H1 (cell line): ENCODE measurements around the gene KLRC2. TPM values are rescaled to one million over a fixed set of nuclear protein-coding genes. Genes with fewer than 3 reads are reported as not detected.

Experiments
- CTCF ChIA-PET: fragments of 300-600 bp; sonication (Branson Sonifier 250); formaldehyde crosslinking; loops from one replicate; lab custom pipeline; 2021; ENCODE audit not compliant: partially characterized antibody; lab: Charles Lee
- POLR2A ChIA-PET: fragments of 300-600 bp; sonication (Branson Sonifier 250); formaldehyde crosslinking; loops from one replicate; lab custom pipeline; 2021; ENCODE audit warnings: inconsistent platforms; ENCODE audit not compliant: partially characterized antibody; lab: Charles Lee
- DNase-seq, 2 experiments: peaks; one replicate each; pipeline versions ENCODE4 v3.0.0 to v3.0.0-alpha.2; 2010 to 2022; ENCODE audit warnings: low spot score in 2 of 2, low read depth in 1 of 2, mixed read lengths in 1 of 2
- FAIRE-seq: peaks from 2 replicates; lab custom pipeline; 2011; peaks lifted over from hg19 to GRCh38; lab: Jason Lieb, UNC
- H2AFZ ChIP-seq: 2 replicates; pipeline ENCODE4 v1.8.1; 2012; ENCODE audit warnings: low read length, inconsistent platforms
- H2AK5ac ChIP-seq: 2 replicates; pipeline ENCODE4 v1.6.1; 2013; ENCODE audit warnings: low read depth, low read length
- H2BK120ac ChIP-seq: replicated peaks from 2 replicates; pipeline ENCODE3; 2013; ENCODE audit warnings: low read depth, low read length, inconsistent platforms
- H2BK12ac ChIP-seq: 2 replicates; pipeline ENCODE4 v1.6.1; 2013; ENCODE audit warnings: low read depth, low read length
- H2BK15ac ChIP-seq: 2 replicates; pipeline ENCODE4 v1.6.1; 2013; ENCODE audit warnings: low read length
- H2BK20ac ChIP-seq: 2 replicates; pipeline ENCODE4 v1.6.1; 2013; ENCODE audit warnings: low read length
- H2BK5ac ChIP-seq: 2 replicates; pipeline ENCODE4 v1.6.1; 2013; ENCODE audit warnings: low read depth, low read length
- H3K14ac ChIP-seq: 2 replicates; pipeline ENCODE4 v1.6.1; 2013; ENCODE audit warnings: inconsistent platforms; ENCODE audit not compliant: insufficient read length
- H3K18ac ChIP-seq: 2 replicates; pipeline ENCODE4 v1.6.1; 2013; ENCODE audit warnings: low read length; ENCODE audit errors: extremely low read depth
- H3K23ac ChIP-seq: 2 replicates; pipeline ENCODE4 v1.6.1; 2013; ENCODE audit warnings: inconsistent platforms; ENCODE audit not compliant: insufficient read length
- H3K23me2 ChIP-seq: 2 replicates; pipeline ENCODE4 v1.6.1; 2013; ENCODE audit warnings: low read depth, low read length
- H3K27ac ChIP-seq: 2 replicates; pipeline ENCODE4 v1.6.1; 2011; ENCODE audit warnings: low read depth, low read length, inconsistent platforms
- H3K27me3 ChIP-seq, 4 experiments: replicated peaks in 1 of 4; 1 replicate in 1 of 4; 2 replicates in 3 of 4; pipeline versions ENCODE4 v1.6.1 to v1.8.1; 2011 to 2013; ENCODE audit warnings: low read length in 3 of 4, mild to moderate bottlenecking in 3 of 4, inconsistent platforms in 2 of 4, mixed read lengths in 2 of 4, moderate library complexity in 1 of 4; ENCODE audit not compliant: control insufficient read depth in 3 of 4, insufficient read depth in 3 of 4; ENCODE audit errors: extremely low read depth in 1 of 4
- H3K36me3 ChIP-seq, 4 experiments: 2 replicates each; pipeline versions ENCODE4 v1.6.1 to v1.8.1; 2011 to 2013; ENCODE audit warnings: mild to moderate bottlenecking in 4 of 4, low read length in 3 of 4, moderate library complexity in 2 of 4, control low read depth in 1 of 4, inconsistent platforms in 1 of 4; ENCODE audit not compliant: insufficient read depth in 4 of 4, control insufficient read depth in 2 of 4
- H3K4ac ChIP-seq: replicated peaks from 2 replicates; pipeline ENCODE3; 2013; ENCODE audit warnings: low read length, low read depth, mixed read lengths, inconsistent platforms; ENCODE audit not compliant: insufficient read length
- H3K4me1 ChIP-seq, 4 experiments: replicated peaks in 1 of 4; 1 replicate in 1 of 4; 2 replicates in 3 of 4; pipeline versions ENCODE4 v1.6.1 to v1.8.1; 2011 to 2013; ENCODE audit warnings: low read length in 3 of 4, inconsistent platforms in 2 of 4, mixed read lengths in 1 of 4; ENCODE audit not compliant: insufficient read depth in 4 of 4, control insufficient read depth in 3 of 4
- H3K4me2 ChIP-seq, 2 experiments: 2 replicates each; pipeline versions ENCODE4 v1.6.1 to v1.8.1; 2011 to 2013; ENCODE audit warnings: low read depth in 2 of 2, low read length in 2 of 2, control low read depth in 1 of 2, inconsistent platforms in 1 of 2, mild to moderate bottlenecking in 1 of 2; ENCODE audit not compliant: insufficient read depth in 1 of 2
- H3K4me3 ChIP-seq, 4 experiments: fragments of 200-600, 300-600 bp in 1 of 4; sonication (generic), shearing (Covaris generic), sonication (Bioruptor Twin) in 1 of 4; 2 replicates each; pipeline versions ENCODE4 v1.5.1 to v1.8.1; 2011 to 2016; ENCODE audit warnings: low read length in 4 of 4, low read depth in 3 of 4, control low read depth in 2 of 4, inconsistent platforms in 2 of 4, mild to moderate bottlenecking in 2 of 4, mixed read lengths in 1 of 4, moderate library complexity in 1 of 4; ENCODE audit not compliant: insufficient read depth in 2 of 4; ENCODE audit errors: extremely low read depth in 1 of 4
- H3K56ac ChIP-seq: replicated peaks from 2 replicates; pipeline ENCODE3; 2013; ENCODE audit warnings: low read depth, mild to moderate bottlenecking, mixed read lengths, low read length, inconsistent platforms; ENCODE audit not compliant: insufficient read length
- H3K79me1 ChIP-seq: 2 replicates; pipeline ENCODE4 v1.6.1; 2013; ENCODE audit warnings: low read depth, low read length, control low read depth
- H3K79me2 ChIP-seq, 2 experiments: 2 replicates each; pipeline versions ENCODE4 v1.6.1 to v1.8.1; 2012 to 2013; ENCODE audit warnings: low read length in 2 of 2, mild to moderate bottlenecking in 2 of 2, inconsistent platforms in 1 of 2; ENCODE audit not compliant: insufficient read depth in 2 of 2, control insufficient read depth in 1 of 2
- H3K9ac ChIP-seq, 4 experiments: replicated peaks in 1 of 4; 1 replicate in 1 of 4; 2 replicates in 3 of 4; pipeline versions ENCODE4 v1.6.1 to v1.8.1; 2011 to 2013; ENCODE audit warnings: low read depth in 3 of 4, low read length in 3 of 4, control low read depth in 2 of 4, mild to moderate bottlenecking in 2 of 4, moderate library complexity in 2 of 4, inconsistent platforms in 1 of 4; ENCODE audit errors: extremely low read depth in 1 of 4
- H3K9me3 ChIP-seq, 2 experiments: 2 replicates each; pipeline versions ENCODE4 v1.6.1 to v1.8.1; 2012 to 2013; ENCODE audit warnings: mild to moderate bottlenecking in 2 of 2, moderate library complexity in 2 of 2, control low read depth in 1 of 2, inconsistent platforms in 1 of 2, low read depth in 1 of 2, low read length in 1 of 2, mixed read lengths in 1 of 2; ENCODE audit not compliant: insufficient read depth in 2 of 2
- H4K20me1 ChIP-seq, 2 experiments: replicated peaks in 1 of 2; 2 replicates each; pipeline versions ENCODE3 to v1.8.1; 2011 to 2013; ENCODE audit warnings: inconsistent platforms in 2 of 2, low read length in 2 of 2, mild to moderate bottlenecking in 1 of 2; ENCODE audit not compliant: insufficient read depth in 2 of 2, control insufficient read depth in 1 of 2
- H4K5ac ChIP-seq: 2 replicates; pipeline ENCODE4 v1.6.1; 2013; ENCODE audit warnings: low read length, low read depth, mixed read lengths, inconsistent platforms; ENCODE audit not compliant: insufficient read length
- H4K8ac ChIP-seq: 2 replicates; pipeline ENCODE4 v1.8.0; 2013; ENCODE audit warnings: mild to moderate bottlenecking, moderate library complexity, low read length, inconsistent platforms; ENCODE audit not compliant: insufficient read depth; ENCODE audit errors: extremely low read depth
- H4K91ac ChIP-seq: replicated peaks from 2 replicates; pipeline ENCODE3; 2013; ENCODE audit warnings: low read length, mixed read lengths, inconsistent platforms; ENCODE audit not compliant: insufficient read length
- ATF3 ChIP-seq: IDR thresholded peaks from 2 replicates; pipeline ENCODE4 v1.6.1; 2011; ENCODE audit warnings: low read depth, mild to moderate bottlenecking, low read length; ENCODE audit not compliant: insufficient read depth
- EP300 ChIP-seq, 2 experiments: IDR thresholded peaks; 1 replicate in 1 of 2; 2 replicates in 1 of 2; pipeline ENCODE4 v1.6.1; 2011 to 2012; ENCODE audit warnings: low read depth in 2 of 2, low read length in 2 of 2, mild to moderate bottlenecking in 2 of 2, borderline replicate concordance in 1 of 2, inconsistent platforms in 1 of 2, moderate library complexity in 1 of 2
- FOSL1 ChIP-seq: IDR thresholded peaks from 2 replicates; pipeline ENCODE4 v1.6.1; 2011; ENCODE audit warnings: mild to moderate bottlenecking, low read depth, low read length, moderate library complexity; ENCODE audit not compliant: insufficient read depth
- JUN ChIP-seq: IDR thresholded peaks from 2 replicates; pipeline ENCODE4 v1.6.1; 2011; ENCODE audit warnings: low read depth, mild to moderate bottlenecking, improper control_type of control experiment, low read length
- PHF8 ChIP-seq: fragments of 200-600 bp; sonication (generic); conservative IDR thresholded peaks from 2 replicates; pipeline ENCODE4 v1.7.1; 2012; ENCODE audit warnings: low read depth, mild to moderate bottlenecking, inconsistent platforms, low read length, moderate library complexity
- POLR2A ChIP-seq, 2 experiments: IDR thresholded peaks; 1 replicate in 1 of 2; 2 replicates in 1 of 2; pipeline ENCODE4 v1.6.1; 2011; ENCODE audit warnings: low read depth in 2 of 2, low read length in 2 of 2, mild to moderate bottlenecking in 2 of 2; ENCODE audit errors: control extremely low read depth in 1 of 2
- POU5F1 ChIP-seq: IDR thresholded peaks from 2 replicates; pipeline ENCODE4 v1.6.1; 2011; ENCODE audit warnings: low read depth, mild to moderate bottlenecking, low read length, moderate library complexity
- SIX5 ChIP-seq: IDR thresholded peaks from 2 replicates; pipeline ENCODE4 v1.6.1; 2011; ENCODE audit warnings: mild to moderate bottlenecking, low read depth, low read length
- SRF ChIP-seq: IDR thresholded peaks from 2 replicates; pipeline ENCODE4 v1.6.1; 2011; ENCODE audit warnings: mild to moderate bottlenecking, low read depth, low read length, moderate library complexity
- WGBS, 2 experiments: shearing (Covaris generic) in 1 of 2; methylation state at CpG; one replicate each; pipeline versions ENCODE4 v1.1.6 to v1.1.7; 2013 to 2015; ENCODE audit warnings: low lambda C conversion rate in 2 of 2, mixed read lengths in 2 of 2, inconsistent platforms in 1 of 2, low coverage in 1 of 2, missing lambda C conversion rate in 1 of 2; ENCODE audit not compliant: insufficient replicate concordance in 2 of 2, insufficient coverage in 1 of 2, insufficient read length in 1 of 2; ENCODE audit errors: extremely low coverage in 1 of 2, missing lambda C conversion rate in 1 of 2; 5-methylcytosine and 5-hydroxymethylcytosine counted together
- polyA plus RNA-seq, 7 experiments: library from polyadenylated mRNA; depleted of rRNA in 3 of 7; stranded (reverse) in 5 of 7; unstranded in 2 of 7; fragments of >200 nt in 5 of 7; fragments of 200-250 nt in 2 of 7; gene quantifications; 1 replicate in 5 of 7; 2 replicates in 1 of 7; 4 replicates in 1 of 7; pipeline versions ENCODE4 v1.2.1 to v1.2.3, GENCODE V29; 2011 to 2013; ENCODE audit warnings: missing spikeins in 2 of 7, mixed read lengths in 2 of 7
- total RNA-seq: library from RNA; stranded (reverse); fragmentation: NEBNext Ultra II Directional; extraction: Animal tissue kit (Norgen Biotek cat#: 25700); gene quantifications from 2 replicates; pipeline ENCODE4 v1.2.1, GENCODE V29; 2021
- TF ChIP-seq, protein P1 (sequence below): IDR thresholded peaks from 2 replicates; pipeline ENCODE4 v1.6.1; 2012; ENCODE audit warnings: inconsistent platforms
- TF ChIP-seq, protein P2 (sequence below), 3 experiments: IDR thresholded peaks; 1 replicate in 2 of 3; 2 replicates in 1 of 3; pipeline versions ENCODE4 v1.5.1 to v1.6.1; 2011; ENCODE audit warnings: low read length in 3 of 3, mild to moderate bottlenecking in 3 of 3, inconsistent platforms in 2 of 3, low read depth in 1 of 3, moderate library complexity in 1 of 3; ENCODE audit not compliant: insufficient read depth in 1 of 3; ENCODE audit errors: control extremely low read depth in 1 of 3

Gene KLRC2
- total and polyA plus RNA-seq, 2 of the 8 experiments (the other 6 are each of a cell fraction or from before 2014, with no cell fraction given): not detected

DNA sequence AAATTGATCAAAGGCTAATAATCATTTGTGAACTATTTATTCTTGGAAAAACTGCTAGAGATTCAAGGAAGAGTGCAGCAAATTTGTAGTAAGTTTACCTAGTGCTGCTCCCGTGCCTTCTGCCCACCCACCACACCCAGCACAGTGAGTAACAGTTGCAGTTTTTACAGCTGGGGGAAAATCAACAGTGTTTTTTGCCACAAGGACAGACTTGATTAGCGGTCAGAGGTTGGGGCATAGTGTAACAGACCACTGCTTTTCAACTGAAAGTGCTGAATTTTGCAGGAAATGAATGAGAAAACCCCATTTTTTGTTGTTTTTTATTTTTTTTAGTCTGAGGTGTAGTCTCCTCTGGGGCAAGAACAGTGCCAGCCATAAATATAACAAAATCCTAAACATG lies 38.5 kb downstream of the KLRC2 start:
- H3K27ac ChIP-seq: no peak overlapping the region
- ChIA-PET CTCF (interaction anchor here (0.8 kb wide), 1 partner anchor 11 kb away, joined by 3 read pairs; no protein-coding TSS in a partner anchor), POLR2A (no interaction called here)
- H4K20me1 ChIP-seq: no peaks in the 10 kb centered on the region
- H3K79me2 ChIP-seq: no peaks in the 10 kb centered on the region
- H4K8ac ChIP-seq: no peak overlapping the region
- H2BK5ac ChIP-seq: no peak overlapping the region
- DNase-seq (no peak), FAIRE-seq (no peak)
- no peaks in the 10 kb centered on the region for H3K4me1 ChIP-seq
- no peaks in the 10 kb centered on the region for H3K79me1 ChIP-seq
- TF ChIP-seq EP300 (IDR thresholded peaks at IDR 0.05; ENCODE audit: borderline replicate concordance in 1 of 2, low read depth in 2 of 2, low read length in 2 of 2) (no peak), POU5F1 (no peak), JUN (no peak), SIX5 (no peak), FOSL1 (no peak), ATF3 (no peak), PHF8 (no peak), POLR2A (IDR thresholded peaks at IDR 0.05; ENCODE audit: control extremely low read depth in 1 of 2, low read depth in 2 of 2, low read length in 2 of 2) (no peak), SRF (no peak)
- TF ChIP-seq, protein P1, sequence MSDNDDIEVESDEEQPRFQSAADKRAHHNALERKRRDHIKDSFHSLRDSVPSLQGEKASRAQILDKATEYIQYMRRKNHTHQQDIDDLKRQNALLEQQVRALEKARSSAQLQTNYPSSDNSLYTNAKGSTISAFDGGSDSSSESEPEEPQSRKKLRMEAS: no peak
- TF ChIP-seq, protein P2, sequence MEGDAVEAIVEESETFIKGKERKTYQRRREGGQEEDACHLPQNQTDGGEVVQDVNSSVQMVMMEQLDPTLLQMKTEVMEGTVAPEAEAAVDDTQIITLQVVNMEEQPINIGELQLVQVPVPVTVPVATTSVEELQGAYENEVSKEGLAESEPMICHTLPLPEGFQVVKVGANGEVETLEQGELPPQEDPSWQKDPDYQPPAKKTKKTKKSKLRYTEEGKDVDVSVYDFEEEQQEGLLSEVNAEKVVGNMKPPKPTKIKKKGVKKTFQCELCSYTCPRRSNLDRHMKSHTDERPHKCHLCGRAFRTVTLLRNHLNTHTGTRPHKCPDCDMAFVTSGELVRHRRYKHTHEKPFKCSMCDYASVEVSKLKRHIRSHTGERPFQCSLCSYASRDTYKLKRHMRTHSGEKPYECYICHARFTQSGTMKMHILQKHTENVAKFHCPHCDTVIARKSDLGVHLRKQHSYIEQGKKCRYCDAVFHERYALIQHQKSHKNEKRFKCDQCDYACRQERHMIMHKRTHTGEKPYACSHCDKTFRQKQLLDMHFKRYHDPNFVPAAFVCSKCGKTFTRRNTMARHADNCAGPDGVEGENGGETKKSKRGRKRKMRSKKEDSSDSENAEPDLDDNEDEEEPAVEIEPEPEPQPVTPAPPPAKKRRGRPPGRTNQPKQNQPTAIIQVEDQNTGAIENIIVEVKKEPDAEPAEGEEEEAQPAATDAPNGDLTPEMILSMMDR (IDR thresholded peaks at IDR 0.05; ENCODE audit: control extremely low read depth in 1 of 3, insufficient read depth in 1 of 3, low read depth in 1 of 3, low read length in 3 of 3): no peak
- H3K23ac ChIP-seq: no peak overlapping the region
- H3K4ac ChIP-seq: no peak overlapping the region
- no peak overlapping the region for H4K91ac ChIP-seq
- 90% methylated on average over 2 of the region's 2 CpGs; no CpG with 5 or more reads in 1 of the 2 experiments for WGBS, 2 experiments
- no peak overlapping the region for H3K4me3 ChIP-seq
- H2AK5ac ChIP-seq: no peak overlapping the region
- H3K14ac ChIP-seq: no peak overlapping the region
- H4K5ac ChIP-seq: no peak overlapping the region
- no peak overlapping the region for H3K4me2 ChIP-seq
- H3K36me3 ChIP-seq: no peaks in the 10 kb centered on the region
- H3K9ac ChIP-seq: no peak overlapping the region
- H2BK120ac ChIP-seq: no peak overlapping the region
- no peak overlapping the region for H3K56ac ChIP-seq
- H2AFZ ChIP-seq: no peak overlapping the region; the same call in 1 of the 2 replicates
- no peak overlapping the region for H2BK12ac ChIP-seq
- no peaks in the 10 kb centered on the region for H3K9me3 ChIP-seq
- no peaks in the 10 kb centered on the region for H3K23me2 ChIP-seq
- H3K27me3 ChIP-seq: peaks cover 0 to 1% (median 0%) of the 10 kb centered on the region in 4 experiments; a peak in 1 of 7 replicates
- no peak overlapping the region for H3K18ac ChIP-seq
- H2BK20ac ChIP-seq: no peak overlapping the region
- no peak overlapping the region for H2BK15ac ChIP-seq
